NOMO-1 treated with dmso at 0.1 percent for 144 hours (cell line): Measurements from ENCODE around the gene LEKR1.

Experiments used
- DNase-seq: peaks from one replicate; lab custom pipeline; 2025; ENCODE audit not compliant: unreplicated experiment; lab: John Stamatoyannopoulos, UW

LEKR1 gene

DNA sequence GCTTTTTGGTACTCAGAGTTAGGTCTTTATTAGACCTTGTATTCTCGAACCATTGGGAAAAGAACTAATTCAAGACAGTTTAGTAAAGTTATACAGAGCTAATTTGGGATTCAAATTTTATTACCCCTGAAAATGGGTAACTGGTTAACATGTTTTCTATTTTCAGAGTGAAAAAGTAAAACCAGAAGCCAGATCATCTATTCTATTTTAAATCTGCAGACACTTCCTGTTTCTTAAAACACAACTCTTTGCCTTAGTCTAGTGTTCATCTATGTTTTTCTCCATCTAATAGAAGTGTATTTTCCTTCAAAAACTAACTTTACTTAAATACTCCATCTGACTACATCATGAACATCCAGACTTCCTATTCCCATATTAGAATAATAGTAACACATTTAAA, 220.4 kb downstream of the LEKR1 start:
- no peak for DNase-seq

DNA sequence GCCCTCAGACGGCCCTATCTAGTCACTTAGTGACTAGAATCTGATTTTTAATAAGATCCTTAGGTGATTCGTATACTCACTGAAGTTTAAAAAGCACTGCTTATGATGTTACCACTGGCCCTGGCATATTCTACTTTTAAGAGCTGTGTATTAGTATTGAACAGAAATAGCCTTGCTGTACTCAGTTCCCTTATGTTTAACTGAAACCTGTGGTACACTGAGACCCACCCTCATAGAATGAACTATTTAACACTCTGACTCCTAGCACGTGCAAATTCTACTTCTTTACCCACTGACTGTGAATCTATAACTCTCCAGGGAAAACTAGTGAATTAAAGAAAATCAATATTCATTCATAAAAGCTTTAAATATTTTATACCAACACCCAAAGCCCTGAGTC, 224.9 kb downstream of the LEKR1 start:
- no peak for DNase-seq

DNA sequence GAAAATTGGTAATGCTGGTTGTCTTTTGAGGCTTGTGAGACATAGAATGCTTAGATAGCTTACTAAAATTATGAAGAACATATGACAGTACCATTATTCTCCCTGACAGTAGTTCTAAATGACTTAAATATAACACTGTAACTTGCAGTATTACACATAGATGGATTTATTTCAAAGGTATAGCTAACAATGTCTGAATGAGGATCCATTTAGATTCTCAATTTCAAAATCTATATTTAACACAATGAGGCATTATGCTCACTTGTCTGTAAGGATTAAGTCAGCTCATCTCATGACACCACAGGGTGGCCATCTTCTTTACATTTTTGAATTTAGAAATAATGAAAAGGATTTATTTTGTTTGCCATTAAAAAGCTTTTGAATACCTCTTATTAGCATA, 225.4 kb downstream of the LEKR1 start:
- DNase-seq = no peak

DNA sequence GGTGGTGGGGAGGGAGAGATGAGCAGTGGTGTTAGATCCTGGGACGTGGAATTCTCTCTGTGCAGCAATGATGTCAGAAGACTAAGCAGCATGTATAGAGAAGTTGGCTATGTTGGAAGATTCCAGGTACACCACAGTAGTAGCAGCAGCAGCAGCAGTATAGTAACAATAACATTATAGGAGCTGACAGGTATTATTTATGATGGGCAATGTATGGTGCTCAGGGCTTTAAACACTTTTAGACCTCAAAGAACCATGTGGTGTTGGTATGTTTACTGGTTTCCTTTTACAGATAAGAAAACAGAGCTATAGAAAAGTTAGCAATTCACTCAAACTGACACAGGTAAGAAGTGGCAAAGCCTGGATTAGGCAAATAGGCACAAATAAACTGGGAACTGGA, 229.9 kb downstream of the LEKR1 start:
- no peak for DNase-seq

DNA sequence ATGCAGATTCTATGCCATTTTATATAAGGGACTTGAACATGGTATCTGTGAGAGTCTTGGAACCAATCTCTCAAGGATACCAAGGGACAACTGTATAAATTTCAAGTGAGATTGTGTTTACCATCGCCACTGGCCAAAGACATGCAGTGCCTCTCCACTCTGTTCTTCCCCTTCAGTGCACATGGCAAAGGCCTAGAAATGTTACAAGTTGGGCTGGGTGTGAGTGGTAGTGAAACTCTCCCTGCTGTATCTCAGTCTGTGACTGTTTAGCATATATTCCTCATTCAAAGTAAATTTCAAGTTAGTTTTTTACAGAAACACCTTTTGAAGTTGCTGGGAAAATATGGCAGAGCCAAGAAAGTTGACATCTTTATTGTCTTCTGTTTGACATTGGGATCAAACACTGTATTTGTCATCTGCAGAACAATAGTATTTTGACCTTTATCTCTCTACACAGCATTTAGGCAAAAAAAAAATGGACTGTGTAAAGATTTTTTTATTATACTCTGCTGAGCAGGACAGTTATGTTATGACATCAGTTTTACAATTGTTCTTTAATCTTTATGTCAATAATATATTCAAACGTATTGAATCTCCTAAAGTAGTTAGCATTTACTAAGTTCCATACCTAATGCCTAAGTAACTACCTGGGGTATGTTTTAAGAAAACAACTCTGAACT, 232.4 kb downstream of the LEKR1 start:
- no peak for DNase-seq

DNA sequence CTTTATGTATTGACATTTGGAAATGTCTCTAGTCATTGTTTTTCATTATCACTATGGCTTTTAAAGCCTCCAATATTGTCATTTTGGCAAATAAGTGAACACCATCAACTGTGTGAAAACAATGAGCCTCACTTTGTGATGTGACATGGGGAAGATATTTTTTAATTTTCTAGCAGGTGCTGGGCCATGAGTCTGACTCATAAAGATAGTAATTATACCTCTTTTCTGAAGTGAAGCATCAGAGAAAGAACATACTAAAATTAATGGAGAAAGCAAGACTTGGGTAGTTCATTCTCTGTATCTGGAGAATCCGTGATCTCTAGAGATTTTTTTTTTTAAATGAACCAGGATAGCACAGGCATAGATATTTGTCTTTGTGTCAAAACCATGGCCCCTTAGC, 233.0 kb downstream of the LEKR1 start:
- DNase-seq = no peak

DNA sequence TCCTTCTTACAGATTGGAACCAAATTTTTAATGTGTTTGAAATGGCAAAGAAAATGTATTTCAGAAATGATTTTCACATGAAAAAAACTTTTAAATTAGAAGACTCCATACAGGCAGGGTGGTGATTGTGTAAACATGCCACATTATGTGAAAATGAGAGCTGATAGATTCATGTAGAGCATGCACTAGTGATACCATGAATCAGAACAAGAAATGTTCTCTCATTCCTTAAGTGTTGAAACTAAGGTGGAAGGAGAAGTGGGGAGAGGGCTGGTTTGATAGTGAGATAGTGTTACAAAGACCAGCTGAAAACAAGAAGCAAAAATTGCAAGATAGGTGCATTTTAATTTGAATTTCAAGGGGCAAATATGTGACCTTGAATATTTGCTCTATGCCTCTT, 233.5 kb downstream of the LEKR1 start:
- DNase-seq = no peak

DNA sequence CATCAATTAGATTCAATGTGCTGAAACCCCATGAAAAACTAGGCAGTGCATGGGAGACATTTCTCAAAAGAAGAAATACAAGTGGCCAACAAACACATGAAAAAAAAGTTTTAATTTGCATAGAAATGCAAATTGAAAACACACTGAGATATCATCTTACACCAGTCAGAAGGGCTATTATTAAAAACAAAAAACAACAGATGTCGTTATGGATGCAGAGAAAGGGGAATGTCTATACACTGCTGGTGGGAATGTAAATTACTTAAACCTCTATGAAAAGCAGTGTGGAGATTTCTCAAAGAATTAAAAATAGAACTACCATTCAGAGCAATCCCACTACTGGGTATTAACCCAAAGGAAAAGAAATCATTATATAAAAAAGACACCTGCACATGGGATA, 235.1 kb downstream of the LEKR1 start:
- no peak for DNase-seq

DNA sequence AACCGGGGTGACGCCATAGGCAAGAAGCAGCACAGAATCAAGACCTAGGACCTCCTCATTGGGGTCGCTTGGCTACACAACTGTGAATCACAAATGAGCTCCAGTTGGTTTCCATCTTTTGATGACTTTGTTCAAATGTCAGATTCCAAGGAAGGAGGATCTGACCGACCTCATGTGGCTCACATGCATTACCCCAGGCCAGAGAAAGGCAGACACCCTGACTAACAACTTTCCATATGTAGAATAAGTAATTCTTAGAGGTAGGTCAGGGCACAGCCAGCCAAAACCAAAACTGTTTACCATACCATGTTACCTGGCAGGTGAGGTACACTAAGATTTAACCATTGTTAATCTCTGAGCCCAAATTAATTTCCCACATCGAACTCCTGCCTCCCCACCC, 237.3 kb downstream of the LEKR1 start:
- no peak for DNase-seq

DNA sequence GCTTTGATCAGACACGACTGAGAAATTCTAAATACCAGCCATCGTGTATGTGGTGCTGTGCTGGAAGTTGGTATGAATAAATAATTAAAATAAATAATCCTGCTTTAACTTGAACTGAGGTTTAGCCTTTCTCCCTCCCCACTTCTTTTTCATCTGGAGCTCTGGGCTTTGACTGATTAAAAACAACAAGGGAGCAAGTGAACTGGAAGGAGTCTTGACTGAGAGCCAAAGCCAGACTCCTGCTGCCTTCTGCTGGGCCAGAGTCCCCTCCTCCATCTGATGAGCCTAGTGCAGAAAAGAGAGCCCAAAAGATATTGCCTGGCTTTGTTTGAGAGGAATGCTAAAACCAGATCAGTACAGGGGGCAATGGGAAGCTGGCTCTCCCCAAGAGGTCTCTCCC, 237.8 kb downstream of the LEKR1 start:
- no peak for DNase-seq

DNA sequence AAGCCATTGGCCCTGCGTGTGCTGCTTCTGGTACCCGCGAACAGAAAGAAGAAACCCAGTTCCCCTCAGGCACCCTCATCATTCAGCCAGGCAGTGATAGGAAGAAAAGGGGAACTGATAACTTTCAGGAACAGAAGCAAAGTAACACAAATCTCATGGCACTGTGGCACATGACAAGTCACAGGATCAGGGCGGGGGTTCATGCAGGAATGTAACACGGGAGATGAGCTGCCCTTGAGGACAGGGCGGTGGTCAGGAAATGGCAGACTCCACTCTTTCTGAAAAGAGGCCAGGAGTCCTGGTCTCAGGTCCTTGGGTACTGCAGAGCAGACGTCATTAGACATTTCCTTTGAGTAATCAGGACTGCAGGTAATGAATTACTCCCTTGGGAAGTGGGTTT, 238.2 kb downstream of the LEKR1 start:
- DNase-seq = peak; percentile 49

DNA sequence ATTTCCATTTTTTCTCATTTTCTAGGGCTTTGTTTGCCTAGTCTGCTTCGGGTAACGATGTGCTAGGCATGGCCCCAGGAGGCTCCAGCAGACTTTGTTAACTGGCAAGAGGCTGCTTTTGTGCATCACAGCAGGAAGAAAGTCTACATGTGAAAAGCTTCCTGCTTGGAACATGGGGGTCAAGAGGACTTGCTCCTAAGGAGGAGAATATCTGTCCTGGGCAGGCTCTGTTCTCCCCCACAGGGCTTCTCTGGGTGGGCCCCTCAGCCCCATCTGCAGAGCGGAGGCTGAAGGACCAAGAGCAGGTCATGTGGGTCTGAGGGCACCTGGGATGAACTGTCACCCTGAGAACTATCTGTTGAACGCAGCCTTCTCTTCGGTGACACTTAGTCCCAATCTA, 239.0 kb downstream of the LEKR1 start:
- no peak for DNase-seq

DNA sequence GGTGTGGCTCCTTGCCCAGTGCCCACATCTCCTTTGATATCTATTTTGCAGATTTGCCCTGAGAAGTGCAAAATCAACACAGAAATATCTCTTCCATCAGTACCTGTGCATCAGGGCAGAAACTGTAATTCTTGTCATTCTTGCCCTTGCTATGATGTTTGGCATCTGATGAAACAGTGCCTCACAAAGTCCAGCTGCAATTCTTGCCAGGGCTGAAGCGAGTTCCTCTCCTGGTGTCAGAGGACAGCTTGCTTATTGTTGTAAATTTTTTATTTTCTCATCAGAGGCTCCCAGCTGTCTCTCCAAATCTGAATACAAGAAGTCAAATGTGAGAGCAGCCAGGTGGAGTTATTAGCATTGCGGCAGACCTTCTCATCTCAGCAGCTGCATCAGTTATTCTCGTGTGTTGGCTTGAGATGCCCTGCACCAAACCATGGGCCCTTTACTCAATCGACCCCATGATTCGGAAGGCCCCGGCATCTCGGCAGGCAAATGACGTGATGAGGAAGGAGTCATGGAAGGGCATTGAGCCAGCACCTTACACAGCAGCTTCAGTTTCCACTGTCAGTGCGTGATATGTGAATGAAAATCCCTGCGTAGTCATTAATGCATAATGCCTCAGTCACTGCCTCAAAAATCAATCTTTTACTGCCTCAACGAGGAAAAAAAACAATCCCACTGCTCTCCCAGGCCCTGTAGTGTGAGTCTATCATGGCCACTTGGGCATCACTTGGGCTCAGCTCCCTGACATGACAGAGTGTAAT, 240.4 kb downstream of the LEKR1 start:
- DNase-seq = no peak

DNA sequence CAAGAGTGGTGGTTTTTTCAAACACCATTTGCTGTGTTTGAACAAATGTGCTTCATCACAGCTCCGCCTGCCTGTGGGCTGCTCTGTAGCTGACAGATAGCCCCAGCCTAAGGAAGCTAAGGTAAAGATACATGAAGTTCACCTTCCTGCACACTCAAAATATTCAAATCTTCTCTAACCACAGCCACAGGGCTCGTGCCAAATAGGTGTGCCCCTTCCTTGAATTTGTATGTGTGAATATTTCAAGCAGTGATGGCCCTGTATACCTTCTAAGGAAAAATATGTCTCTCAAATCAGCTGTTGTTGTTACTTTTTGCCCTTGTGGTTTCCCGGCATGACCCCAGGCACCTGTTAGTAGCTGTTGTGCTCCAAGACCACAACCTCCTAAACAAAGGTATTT, 241.0 kb downstream of the LEKR1 start:
- DNase-seq = no peak

DNA sequence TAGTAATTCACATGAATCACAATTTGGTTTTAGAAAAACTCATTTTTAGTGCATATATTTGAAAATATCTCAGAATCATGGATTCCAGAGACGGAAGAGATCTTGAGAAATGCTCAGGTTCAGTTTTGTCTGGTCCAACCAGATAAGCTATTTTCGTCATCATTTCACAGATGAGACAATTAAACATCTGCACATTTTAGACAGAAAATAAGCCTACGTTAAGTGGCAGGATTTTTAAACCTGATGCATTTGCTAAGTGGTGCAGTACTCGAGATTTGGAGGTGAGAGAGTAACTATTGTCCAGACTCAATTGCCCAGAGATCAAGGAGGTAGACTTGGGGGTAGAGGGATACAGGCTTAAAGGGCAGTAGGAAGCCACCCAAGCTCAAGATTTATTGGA, 243.3 kb downstream of the LEKR1 start:
- DNase-seq = no peak

DNA sequence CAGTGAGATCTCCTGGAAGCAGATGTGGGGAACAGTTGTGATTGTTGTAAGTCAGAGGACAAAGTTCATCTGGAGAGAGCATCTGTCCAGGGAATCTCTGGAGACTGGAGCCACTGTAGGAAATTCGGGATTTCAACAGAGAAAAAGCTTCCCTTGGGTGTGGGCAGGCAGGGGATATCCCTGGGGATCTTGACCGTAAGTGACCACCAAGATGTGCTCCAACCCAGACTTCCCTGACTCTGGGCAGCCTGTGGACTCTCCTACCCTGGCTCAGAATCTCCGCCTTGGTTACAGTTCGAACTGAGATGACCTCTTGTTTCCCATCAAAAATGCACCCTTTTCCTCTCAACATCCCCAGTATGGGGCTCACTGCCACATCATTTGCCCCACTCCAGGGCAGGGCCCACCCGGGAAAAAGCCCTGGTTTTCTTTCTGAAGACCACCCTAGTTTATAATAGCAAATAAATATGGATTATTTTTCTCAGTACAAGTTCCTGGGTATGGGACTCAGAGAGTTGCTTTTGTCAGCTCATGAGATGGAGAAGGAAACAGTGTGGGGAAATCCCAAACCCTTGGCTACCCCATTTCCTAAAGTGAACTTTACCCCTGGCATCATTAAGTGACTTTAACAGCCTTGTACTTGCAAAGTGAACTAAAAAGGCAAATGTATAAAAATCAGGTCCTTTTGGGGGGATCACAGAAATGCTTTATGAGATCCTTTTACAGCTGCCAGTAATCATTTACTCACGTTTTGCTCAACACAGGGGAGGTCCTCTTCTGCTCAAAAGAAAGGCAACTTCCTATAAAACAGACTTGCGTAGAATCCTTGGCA, 243.9 kb downstream of the LEKR1 start:
- DNase-seq = no peak

DNA sequence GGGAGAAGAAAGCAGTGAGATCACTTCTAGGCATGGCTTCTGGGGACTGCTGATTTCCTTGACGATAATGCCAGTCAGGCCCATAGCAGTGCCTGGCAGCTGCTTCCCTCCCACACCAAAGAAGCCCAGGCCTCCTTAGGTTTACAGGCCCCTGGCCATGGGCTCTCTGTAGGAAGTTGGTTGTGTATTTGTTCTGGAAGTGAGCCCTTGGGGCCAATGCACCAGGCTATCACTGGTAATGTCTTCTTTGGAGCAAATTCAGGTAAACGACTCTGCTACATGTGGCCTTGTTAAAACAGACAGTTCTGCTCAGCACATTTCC, 244.5 kb downstream of the LEKR1 start:
- no peak for DNase-seq

DNA sequence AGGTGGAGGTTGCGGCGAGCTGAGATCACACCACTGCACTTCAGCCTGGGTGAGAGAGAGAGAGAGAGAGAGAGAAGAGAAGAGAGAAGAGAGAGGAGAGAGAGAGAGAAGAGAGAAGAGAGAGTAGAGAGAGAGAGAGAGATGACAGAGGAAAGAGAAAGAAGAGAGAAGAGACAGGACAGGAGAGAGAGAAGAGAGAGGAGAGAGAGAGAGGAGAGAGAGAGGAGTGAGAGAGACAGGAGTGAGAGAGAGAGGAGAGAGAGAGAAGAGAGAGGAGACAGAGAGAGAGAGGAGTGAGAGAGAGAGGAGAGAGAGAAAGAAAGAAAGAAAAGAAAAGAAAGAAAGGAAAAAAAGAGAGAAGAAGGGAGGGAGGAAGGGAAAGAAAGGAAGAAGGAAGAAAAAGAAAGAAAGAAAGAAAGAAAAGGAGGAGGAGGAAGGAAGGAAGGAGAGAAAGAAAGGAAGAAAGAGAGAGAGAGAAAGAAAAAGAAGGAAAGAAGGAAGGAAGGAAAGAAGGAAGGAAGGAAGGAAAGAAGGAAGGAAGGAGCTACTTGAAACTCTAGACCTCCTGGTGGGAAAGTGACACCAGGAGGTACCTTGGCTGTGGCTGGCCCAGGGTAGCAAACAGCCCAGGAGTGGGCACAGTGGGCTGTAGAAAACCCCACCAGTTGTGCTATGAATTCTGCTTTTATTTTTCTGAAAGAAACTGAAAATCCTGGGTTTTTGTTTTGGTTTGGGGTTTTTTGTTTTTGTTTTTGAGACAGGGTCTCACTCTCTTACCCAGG, 245.8 kb downstream of the LEKR1 start:
- no peak for DNase-seq

DNA sequence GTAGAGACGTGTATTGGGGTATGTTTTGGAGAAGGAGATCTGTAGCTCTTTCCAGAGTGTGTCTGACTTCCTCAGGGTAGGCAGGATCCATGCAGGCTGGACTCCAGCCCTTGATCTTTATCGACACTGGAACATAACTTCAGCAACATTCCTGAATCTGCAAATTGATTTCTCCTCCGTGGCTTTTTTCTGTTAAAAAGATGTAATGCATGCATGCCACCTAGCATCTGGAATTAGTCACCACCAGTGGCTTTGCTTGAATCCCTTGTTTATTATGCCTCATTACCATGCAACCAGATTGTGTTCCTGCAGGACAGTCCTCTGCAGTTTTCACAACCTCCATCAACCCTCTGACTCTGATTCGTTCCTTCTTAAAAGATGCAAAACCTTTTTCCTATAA, 247.7 kb downstream of the LEKR1 start:
- no peak for DNase-seq

DNA sequence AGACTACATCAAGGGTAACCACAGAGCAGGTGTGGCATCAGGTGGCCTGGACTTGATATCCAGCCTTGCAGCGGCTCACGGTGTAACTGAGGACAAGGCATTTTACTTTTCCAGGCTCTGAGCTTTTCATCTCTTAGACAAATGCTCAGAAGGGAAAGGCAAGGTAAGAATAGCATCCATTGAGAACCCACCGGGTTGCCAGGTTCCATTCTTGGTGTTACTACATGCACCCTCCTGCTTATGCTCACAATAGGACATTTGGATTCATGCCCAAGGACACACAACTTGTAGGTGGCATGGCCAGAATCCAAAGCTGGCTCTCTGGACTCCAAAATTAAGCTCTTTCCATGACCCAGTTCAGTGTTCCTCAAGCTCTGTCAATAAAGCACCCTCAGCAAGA, 248.3 kb downstream of the LEKR1 start:
- no peak for DNase-seq

DNA sequence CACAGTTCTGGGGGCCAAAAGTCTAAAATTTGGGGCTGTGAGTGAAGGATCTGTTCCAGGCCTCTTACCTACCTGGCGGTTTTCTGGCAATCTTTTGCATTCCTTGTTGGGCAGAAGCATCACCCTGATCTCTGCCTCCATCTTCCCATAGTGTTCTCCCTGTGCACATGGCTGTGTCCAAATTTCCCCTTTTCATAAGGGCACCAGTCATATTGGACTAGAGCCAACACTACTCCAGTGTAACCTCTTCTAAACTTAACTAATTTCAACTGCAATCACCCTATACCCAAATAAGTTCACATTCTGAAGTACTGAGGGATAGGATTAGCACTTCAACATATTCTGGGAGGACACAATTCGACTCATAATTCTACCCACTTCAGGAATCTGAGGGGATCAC, 248.8 kb downstream of the LEKR1 start:
- DNase-seq = no peak
